Erythroblast (primary cell): ENCODE measurements around the gene CENPX.

Experiments
- GATA1 ChIP-seq: IDR thresholded peaks from 2 replicates; pipeline ENCODE4 v1.6.1; 2011; ENCODE audit warnings: low read depth, mild to moderate bottlenecking, control low read depth, low read length, moderate library complexity
- POLR2A ChIP-seq: IDR thresholded peaks from 2 replicates; pipeline ENCODE4 v1.6.1; 2011; ENCODE audit warnings: mild to moderate bottlenecking, low read length

- TF ChIP-seq POLR2A, result no peak
- no peak for TF ChIP-seq GATA1
Observed at GRCh38 chr17:82062984-82063368, 40.3 kb upstream of the CENPX start.
